ENCODE data around the gene DCUN1D2. TPM values are rescaled to one million over a fixed set of nuclear protein-coding genes. Genes with fewer than 3 reads are reported as not detected.

Gene DCUN1D2
- total RNA-seq, 6 donors from 2014 or later: 10.1 to 53.4 (median 26.5) TPM

DNA sequence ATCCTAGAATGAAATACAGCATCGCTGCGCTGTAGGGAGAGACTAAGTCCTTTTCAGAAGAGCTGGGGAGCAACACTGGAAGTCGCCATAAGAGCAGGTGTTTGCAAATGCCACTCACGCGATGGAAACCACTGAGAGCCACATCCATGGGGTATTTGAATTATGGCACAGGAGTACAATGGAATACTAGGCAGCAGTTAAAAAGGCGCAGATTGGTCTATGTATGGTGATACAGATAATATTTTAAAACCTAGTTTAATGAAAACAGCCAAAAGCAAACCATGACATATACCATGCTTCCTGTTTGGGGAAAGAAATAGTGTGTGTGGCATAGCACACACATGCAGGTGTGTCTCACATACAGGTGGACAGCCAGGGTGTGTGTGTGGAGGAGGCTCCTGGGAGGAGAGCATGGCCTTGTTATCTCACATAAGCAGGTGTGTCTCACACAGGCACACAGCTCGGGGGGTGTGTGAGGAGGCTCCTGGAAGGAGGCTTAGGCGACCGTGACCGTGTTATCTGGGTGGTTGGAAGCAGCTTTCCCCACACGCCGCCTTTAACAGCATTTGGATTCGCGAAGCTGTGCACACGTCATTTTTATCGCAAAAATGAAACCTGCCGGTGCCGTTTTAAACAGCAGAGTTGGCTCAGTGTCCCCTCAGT lies 70.8 kb downstream of the DCUN1D2 start:
- Histone ChIP-seq H3K36me3 (no peaks in the 10 kb centered on the region), H3K27ac (no peak overlapping the region), H3K27me3 (no peaks in the 10 kb centered on the region), H3K4me3 (no peak overlapping the region), H3K9me3 (no peaks in the 10 kb centered on the region), H3K4me1 (no peaks in the 10 kb centered on the region)
- no peak for DNase-seq
- ATAC-seq (ENCODE audit: low FRiP score in 2 of 2): no peak
- TF ChIP-seq POLR2AphosphoS5 (IDR thresholded peaks at IDR 0.05): no peak
- no peak for TF ChIP-seq POLR2A (IDR thresholded peaks at IDR 0.05)
- TF ChIP-seq EP300 (IDR thresholded peaks at IDR 0.05): no peak
- TF ChIP-seq, protein P1, sequence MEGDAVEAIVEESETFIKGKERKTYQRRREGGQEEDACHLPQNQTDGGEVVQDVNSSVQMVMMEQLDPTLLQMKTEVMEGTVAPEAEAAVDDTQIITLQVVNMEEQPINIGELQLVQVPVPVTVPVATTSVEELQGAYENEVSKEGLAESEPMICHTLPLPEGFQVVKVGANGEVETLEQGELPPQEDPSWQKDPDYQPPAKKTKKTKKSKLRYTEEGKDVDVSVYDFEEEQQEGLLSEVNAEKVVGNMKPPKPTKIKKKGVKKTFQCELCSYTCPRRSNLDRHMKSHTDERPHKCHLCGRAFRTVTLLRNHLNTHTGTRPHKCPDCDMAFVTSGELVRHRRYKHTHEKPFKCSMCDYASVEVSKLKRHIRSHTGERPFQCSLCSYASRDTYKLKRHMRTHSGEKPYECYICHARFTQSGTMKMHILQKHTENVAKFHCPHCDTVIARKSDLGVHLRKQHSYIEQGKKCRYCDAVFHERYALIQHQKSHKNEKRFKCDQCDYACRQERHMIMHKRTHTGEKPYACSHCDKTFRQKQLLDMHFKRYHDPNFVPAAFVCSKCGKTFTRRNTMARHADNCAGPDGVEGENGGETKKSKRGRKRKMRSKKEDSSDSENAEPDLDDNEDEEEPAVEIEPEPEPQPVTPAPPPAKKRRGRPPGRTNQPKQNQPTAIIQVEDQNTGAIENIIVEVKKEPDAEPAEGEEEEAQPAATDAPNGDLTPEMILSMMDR (IDR thresholded peaks at IDR 0.05): no peak
- WGBS, 2 donors: 94 to 95% methylated on average over 18 of the region's 18 CpGs

DNA sequence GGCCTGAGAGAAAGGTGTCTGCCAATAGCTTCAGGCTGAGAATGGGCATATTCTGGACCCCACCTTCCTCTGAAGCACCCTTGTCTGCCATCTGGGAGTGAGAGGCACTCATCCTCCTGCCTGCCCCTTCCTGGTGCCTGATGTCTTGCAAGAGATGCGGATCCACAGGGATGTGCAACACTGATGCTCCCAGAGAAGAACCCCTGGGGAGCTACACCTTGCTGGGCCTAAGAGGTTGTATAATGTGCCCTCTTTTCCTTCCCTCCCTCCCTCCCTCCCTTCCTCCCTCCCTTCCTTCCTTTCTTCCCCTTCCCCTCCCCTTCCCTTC lies 71.8 kb downstream of the DCUN1D2 start:
- no peak for DNase-seq
- Histone ChIP-seq H3K27me3 (no peaks in the 10 kb centered on the region), H3K4me3 (no peak overlapping the region), H3K4me1 (no peaks in the 10 kb centered on the region), H3K9me3 (no peaks in the 10 kb centered on the region), H3K36me3 (no peaks in the 10 kb centered on the region), H3K27ac (no peak overlapping the region)
- TF ChIP-seq POLR2AphosphoS5 (IDR thresholded peaks at IDR 0.05) (no peak), POLR2A (IDR thresholded peaks at IDR 0.05) (no peak), EP300 (IDR thresholded peaks at IDR 0.05) (no peak)
- TF ChIP-seq, protein P1 (IDR thresholded peaks at IDR 0.05): no peak
- 80 to 100% methylated on average over 1 of the region's 1 CpG for WGBS, 2 donors
- ATAC-seq (ENCODE audit: low FRiP score in 2 of 2): no peak

DNA sequence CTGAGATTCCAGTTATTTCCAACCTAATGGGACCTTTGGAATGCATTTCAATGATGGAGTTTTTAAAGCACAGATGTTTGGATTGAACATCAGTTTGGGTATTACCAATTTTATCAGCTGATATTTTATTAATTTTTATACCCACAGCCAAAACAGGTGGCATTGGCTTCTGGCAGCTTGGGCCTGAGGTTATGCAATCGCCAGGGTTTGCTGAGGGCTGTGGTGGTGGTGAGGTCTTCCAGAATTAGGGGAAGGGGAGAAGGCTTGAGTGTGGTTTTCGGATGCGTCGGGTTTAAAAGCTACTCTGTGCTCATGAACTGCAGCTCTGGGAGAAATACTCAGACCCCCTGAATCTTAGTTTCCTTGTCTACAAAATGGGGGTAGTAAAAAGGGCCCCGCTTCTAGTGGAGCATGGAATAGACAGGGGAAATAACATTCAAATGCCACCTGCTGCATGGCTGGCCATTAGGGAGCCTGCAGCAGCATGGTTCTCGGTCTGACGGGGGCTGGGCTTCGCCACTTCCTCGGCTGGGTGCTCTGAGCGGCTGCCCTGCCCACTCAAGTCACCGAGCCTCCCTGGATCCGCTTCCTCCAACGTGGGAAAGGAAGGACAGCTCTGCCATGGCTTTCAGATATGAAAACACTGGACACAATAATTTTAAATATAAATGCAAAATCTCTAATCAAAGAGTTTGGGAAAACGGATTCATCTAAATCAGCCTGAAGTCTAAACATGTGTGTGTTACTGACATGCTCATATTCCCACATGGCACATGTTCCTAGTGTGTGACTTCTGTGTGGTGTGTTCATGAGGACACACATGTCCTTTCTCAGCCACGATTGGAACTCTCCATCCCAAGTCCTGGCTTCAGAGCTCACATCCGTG lies 72.4 kb downstream of the DCUN1D2 start:
- TF ChIP-seq EP300 (IDR thresholded peaks at IDR 0.05): no peak
- no peak for TF ChIP-seq POLR2A (IDR thresholded peaks at IDR 0.05)
- TF ChIP-seq POLR2AphosphoS5 (IDR thresholded peaks at IDR 0.05): no peak
- TF ChIP-seq, protein P1 (IDR thresholded peaks at IDR 0.05): no peak
- no peak overlapping the region for H3K4me3 ChIP-seq
- 63 to 71% methylated on average over 16 of the region's 16 CpGs for WGBS, 2 donors
- ATAC-seq (ENCODE audit: low FRiP score in 2 of 2) (no peak), DNase-seq (no peak)
- no peaks in the 10 kb centered on the region for H3K36me3 ChIP-seq
- no peaks in the 10 kb centered on the region for H3K9me3 ChIP-seq
- no peak overlapping the region for H3K27ac ChIP-seq
- H3K27me3 ChIP-seq: no peaks in the 10 kb centered on the region
- no peaks in the 10 kb centered on the region for H3K4me1 ChIP-seq

DNA sequence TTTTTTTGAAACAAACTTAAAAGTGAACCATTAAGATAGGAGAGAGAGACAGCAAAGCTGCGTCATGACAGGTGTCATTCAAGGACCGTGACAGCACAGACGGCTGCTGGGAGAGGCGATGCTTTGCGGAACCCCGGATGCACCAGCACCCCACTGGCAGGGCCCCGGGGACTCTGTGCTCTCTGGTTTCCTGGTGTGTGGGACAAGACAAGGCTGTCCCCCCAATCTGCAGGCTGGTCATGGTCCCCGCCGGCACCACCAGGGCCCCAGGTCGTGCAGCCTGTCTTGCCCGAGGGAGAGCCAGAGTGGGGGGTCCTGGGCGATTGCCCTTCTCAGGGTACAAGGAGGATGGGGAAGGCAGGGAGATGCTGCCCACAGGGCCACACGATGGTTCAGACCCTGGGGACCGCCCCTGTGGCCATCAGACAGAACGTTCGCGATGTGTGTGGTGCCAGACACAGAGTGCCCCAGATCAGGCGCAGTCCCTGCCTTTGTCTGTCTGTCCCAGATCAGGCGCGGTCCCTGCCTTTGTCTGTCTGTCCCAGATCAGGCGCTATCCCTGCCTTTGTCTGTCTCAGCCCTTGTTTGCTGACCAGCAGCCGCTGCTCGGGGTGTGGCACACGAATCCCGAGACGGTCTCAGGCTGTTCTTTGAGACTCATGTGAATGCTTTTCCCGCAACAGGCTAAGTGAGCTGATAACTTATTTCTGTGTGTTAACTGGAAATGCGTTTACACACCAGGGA lies 73.3 kb downstream of the DCUN1D2 start:
- no peak for ATAC-seq (ENCODE audit: low FRiP score in 2 of 2)
- Histone ChIP-seq H3K36me3 (no peaks in the 10 kb centered on the region), H3K27me3 (no peaks in the 10 kb centered on the region), H3K9me3 (no peaks in the 10 kb centered on the region), H3K4me1 (no peaks in the 10 kb centered on the region), H3K27ac (no peak overlapping the region), H3K4me3 (no peak overlapping the region)
- WGBS, 2 donors: 79 to 82% methylated on average over 11 to 22 of the region's 28 CpGs
- peak in 1 of 2 donors; percentile 72 for DNase-seq
- TF ChIP-seq, protein P1 (IDR thresholded peaks at IDR 0.05): no peak

All from upper lobe of left lung (tissue), 6 donors.